HK-2 (cell line): ENCODE data around the gene AASS.

ENCODE experiments used
- DNase-seq: peaks from one replicate; pipeline ENCODE4 v3.0.0-alpha.2; 2018; ENCODE audit not compliant: unreplicated experiment

Gene AASS

GRCh38 chr7:122118757-122119156, 25.3 kb downstream of the AASS start:
- DNase-seq: no peak

- DNase-seq: no peak
These were observed 41.0 kb downstream of the AASS start for GRCh38 chr7:122103064-122103463.

- DNase-seq: no peak
These were observed 44.0 kb downstream of the AASS start for GRCh38 chr7:122100021-122100420.

GRCh38 chr7:122095642-122096041, 48.4 kb downstream of the AASS start:
- DNase-seq: no peak

- DNase-seq: no peak
These were observed 49.5 kb downstream of the AASS start for GRCh38 chr7:122094549-122094948.

GRCh38 chr7:122092964-122093797, 50.9 kb downstream of the AASS start:
- DNase-seq: peak; percentile 58

GRCh38 chr7:122082670-122083069, 61.4 kb downstream of the AASS start:
- DNase-seq: no peak

- no peak for DNase-seq
These were observed 61.9 kb downstream of the AASS start for GRCh38 chr7:122082160-122082559.

- DNase-seq: no peak
These were observed 70.4 kb downstream of the AASS start for GRCh38 chr7:122073635-122074034.

- DNase-seq: no peak
These were observed 71.0 kb downstream of the AASS start for GRCh38 chr7:122072924-122073599.

- DNase-seq: no peak
These were observed 71.8 kb downstream of the AASS start for GRCh38 chr7:122072272-122072671.

- DNase-seq: no peak
These were observed 73.2 kb downstream of the AASS start for GRCh38 chr7:122070834-122071233.

GRCh38 chr7:122070062-122070461, 74.0 kb downstream of the AASS start:
- no peak for DNase-seq

GRCh38 chr7:122068999-122069398, 75.0 kb downstream of the AASS start:
- DNase-seq: no peak

- DNase-seq: no peak
These were observed 76.0 kb downstream of the AASS start for GRCh38 chr7:122068046-122068445.

- DNase-seq: no peak
These were observed 77.0 kb downstream of the AASS start for GRCh38 chr7:122067077-122067476.

GRCh38 chr7:122064971-122065370, 79.1 kb downstream of the AASS start:
- DNase-seq: no peak

- DNase-seq: no peak
These were observed 80.9 kb downstream of the AASS start for GRCh38 chr7:122063146-122063545.

GRCh38 chr7:122059542-122059941, 84.5 kb downstream of the AASS start:
- DNase-seq: no peak

GRCh38 chr7:122056977-122057376, 87.1 kb downstream of the AASS start:
- no peak for DNase-seq

GRCh38 chr7:122055073-122055472, 89.0 kb downstream of the AASS start:
- no peak for DNase-seq

- DNase-seq: no peak
These were observed 89.7 kb downstream of the AASS start for GRCh38 chr7:122054393-122054792.

- no peak for DNase-seq
These were observed 97.6 kb downstream of the AASS start for GRCh38 chr7:122046402-122046801.
